HG02885 (cell line): Measurements from ENCODE around the gene EXOC3.
"Not testable (repeated sequence)": the region's sequence is repeated elsewhere in the genome, so short reads cannot be mapped to it uniquely, and the experiment has no call there.

Experiments
- ATAC-seq: cut with Tn5 transposase; IDR thresholded peaks from one replicate; pipeline ENCODE4 v1.9.1; 2021; ENCODE audit warnings: mild to moderate bottlenecking; ENCODE audit not compliant: unreplicated experiment, poor library complexity

Gene EXOC3

DNA sequence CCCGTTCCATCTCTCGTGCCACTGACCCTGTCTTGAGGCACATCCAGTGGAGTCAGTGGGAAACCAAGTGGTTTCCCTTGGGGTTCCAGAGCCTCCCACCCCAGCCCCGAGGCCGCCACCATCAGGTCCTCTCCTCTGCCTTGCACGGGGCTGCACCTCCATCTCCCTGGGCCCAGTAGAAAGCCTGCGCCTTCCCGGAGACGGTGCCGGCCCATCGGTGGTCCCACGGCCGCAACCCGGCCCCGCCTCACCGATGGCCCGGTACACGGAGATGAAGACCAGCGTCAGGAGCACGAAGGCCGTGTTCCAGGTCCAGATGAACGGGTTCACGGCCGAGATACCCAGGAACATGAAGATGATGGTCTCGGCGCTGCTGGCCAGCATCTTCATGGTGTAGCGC, 40.0 kb downstream of the EXOC3 start:
- ATAC-seq = no peak

DNA sequence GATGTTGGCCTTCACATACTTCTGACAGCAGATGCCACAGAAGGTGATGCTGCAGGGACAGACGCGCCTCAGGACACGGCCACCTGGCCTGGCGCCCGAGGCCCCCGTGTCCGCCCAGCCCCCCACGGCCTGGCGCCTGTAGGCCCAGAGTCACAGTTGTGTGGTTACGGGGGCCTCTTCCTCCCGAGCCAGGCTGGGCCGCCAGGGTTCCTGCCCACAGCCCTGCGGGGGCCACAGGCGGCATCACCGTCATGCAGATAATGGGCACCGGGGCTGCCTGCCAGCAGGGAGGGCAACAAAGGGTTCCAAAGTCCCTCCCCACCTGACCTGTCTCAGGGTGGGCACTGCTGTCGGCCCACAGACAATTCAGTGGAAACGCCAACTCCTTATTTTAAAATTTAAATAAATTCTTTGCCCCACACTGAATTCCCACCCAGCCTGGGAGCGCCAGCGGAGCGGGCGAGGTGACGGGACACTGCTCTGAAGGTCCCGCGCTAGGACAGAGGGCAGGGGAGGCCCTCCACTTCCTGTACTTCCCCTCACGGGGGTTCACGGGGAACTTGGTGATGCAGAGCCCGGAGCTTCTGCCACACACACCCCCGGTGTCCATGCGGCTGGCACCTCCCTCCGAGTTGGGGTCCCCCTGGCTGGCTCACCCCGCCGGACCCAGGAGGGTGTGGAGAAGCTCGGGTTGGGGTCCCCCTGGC, 40.6 kb downstream of the EXOC3 start:
- no peak for ATAC-seq

DNA sequence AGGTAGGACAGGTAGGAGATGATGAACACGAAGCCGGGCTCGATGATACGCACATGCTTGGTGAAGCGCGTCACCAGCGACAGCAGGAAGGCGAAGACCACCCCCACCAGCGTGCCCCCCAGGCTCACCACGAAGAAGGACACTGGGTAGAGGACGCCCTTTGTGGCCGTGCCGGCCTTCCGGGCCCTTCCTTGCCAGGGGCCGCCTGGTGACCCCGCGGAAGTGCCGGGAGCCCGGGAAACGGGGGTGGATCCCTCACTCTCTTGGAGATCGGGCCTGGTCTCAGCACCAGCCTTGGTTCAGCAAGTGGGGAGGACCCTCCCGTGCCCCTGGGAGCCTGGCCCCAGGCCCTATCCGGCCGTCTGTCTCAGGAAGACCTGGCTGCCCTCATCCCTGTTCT, 41.6 kb downstream of the EXOC3 start:
- no peak for ATAC-seq

DNA sequence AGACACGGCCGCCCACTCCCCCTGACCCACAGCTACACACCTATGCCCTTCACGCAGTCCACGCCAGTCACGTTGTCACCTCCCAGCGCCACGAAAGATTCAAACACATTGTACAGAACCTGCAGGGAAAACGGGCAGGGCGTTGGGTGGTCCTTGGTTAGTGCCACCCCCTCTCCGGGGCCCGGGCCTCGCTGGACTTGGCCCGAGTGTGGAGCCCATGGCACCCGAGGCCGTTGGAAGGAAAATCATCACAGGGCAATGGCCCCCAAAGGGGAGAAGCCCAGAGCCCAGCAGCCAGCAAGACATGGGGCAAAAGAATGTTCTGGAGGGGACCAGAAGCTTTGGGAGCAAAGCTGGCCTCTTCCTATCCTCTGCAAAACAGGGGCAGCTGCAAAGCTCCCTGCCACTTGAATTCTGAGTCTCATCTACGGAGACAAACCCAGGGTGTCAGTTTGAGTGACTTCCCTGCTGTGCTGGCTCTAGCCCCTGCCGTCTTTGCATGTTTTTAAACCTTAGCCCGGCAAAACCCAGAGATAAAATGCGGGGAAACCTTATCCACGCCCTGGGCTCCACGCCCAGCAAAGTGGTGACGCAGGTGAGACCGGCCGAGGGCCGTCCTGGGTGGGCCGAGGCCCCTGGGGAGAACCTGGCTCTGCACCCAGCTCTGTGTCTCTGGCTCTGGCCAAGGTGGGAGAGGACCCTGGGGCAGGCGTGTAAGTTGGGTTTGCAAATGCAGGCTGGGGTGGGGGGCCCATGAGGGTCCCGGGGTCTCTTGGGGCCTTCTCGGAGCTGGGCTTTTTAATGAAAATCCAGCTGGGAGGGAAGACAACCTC, 42.4 kb downstream of the EXOC3 start:
- no peak for ATAC-seq

DNA sequence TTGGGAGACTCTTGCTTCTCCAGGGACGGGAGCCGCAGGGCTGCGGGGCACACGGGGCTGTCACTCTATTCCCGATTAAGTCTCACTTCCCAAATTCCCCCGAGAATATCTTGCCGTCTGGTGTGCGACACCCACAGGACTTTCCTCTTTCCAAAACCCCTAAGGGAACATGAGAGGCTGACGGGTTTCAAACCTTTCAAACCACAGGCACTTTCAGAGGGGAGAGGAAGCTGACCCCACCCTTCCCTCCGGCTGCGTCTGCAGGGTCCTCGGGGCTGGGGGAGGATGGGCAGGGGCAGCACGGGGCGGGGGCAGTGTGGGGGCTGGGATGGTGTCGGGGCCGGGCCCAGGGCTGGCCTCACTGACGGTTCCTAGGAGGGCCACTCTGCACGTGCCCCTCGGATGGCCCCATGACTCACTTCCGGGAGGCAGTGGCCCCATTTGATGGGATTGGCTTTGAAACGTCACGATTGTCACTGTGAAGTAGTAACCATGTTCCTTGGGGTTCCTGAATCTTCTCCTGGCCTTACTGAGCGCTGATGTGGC, 43.0 kb downstream of the EXOC3 start:
- ATAC-seq = no peak

DNA sequence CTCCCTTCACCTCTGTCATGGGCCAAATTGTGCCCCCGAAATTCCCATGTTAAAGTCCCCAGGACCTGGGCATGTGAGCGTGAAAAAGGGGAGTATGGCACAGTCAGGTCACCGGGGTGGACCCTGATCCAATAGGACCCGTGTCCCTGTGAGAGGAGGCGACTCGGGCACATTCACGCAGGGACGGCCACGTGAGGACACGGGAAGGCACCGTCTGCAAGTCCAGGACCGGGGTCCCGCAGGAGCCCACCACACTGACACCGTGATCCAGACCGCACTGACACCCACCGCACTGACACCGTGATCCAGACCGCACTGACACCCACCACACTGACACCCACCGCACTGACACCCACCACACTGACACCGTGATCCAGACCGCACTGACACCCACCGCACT, 43.6 kb downstream of the EXOC3 start:
- ATAC-seq = not testable (repeated sequence)

DNA sequence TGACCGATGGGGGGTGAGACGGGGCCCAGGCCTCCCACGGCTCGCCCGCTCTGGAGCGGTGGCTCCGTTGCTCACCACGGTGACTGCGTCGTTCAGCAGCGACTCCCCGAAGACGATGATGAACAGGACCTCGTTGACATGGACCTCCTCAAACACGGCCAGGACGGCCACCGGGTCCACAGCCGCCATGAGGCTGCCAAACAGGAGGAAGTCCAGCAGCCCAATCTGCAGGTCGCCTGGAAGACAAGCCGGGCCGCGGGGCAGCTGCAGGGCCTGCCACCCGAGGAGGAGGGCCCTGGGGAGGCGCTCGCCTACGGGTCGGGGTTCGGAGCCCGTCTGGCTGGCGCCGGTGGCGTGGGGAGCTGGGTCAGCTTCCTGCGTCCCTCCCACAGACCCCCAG, 45.3 kb downstream of the EXOC3 start:
- ATAC-seq = no peak

DNA sequence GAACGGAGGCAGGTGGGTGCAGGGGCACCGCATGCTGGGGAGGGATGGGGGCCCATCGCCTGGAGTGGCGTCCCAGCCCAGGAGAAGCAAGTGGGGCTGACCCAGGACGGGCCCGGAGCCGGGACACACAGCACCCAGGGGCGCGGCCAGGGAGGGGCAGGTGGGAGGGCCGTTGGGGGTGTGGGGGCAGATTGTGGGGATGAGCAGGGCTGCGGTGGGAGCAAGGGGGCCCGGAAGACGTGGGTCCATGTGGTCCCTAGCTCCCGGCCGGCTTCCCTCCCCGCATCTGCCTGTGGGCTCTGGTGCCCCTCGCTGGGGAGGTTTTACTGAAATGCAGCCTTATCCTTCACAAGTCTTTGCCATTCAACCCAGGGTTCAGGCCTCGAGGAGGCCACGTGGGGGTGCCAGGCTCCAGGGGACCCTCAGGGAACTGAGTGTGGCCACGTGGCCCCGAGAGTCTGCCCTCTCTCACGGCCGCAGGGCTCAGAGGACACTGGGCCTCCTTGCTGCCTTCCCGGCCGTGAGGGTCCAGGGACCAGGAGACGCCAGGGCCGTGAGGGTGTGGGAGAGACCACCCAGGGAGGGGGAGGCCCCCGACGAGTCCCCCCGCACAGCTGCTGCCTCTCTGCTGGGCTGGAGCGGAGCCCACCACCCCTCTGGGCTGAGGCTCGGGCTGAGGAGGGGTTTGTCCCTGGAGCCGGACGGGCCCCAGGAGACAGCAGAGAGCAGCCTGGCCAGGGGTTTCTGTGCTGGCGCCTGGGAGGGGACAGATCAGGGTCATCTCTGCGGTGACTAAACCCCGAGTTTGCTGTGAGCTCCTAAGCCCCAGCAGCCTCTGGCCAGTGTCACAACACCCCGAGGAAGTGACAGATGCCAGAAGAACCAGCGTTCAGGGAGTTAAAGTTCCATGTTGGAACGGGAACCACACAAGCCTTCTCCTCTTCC, 46.0 kb downstream of the EXOC3 start:
- ATAC-seq = no peak

DNA sequence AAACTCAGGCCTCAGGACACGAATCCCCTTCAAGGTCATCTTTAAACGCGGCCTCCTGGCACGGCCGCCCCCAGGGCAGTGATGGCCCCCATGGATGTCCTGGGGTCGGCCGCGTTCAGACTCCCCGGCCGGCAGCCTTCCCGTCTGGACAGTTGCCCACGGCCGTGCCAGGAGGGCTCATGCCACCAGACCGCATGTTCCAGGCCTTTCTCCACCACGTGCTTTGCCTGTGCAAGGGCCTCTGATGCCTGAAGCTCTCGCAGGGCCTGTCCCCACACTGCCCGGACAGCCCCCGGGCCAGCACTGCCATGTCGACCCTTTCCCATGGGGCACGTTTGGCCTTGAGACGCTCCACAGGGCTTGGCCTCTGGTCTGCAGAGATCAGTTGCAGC, 46.7 kb downstream of the EXOC3 start:
- ATAC-seq = no peak

DNA sequence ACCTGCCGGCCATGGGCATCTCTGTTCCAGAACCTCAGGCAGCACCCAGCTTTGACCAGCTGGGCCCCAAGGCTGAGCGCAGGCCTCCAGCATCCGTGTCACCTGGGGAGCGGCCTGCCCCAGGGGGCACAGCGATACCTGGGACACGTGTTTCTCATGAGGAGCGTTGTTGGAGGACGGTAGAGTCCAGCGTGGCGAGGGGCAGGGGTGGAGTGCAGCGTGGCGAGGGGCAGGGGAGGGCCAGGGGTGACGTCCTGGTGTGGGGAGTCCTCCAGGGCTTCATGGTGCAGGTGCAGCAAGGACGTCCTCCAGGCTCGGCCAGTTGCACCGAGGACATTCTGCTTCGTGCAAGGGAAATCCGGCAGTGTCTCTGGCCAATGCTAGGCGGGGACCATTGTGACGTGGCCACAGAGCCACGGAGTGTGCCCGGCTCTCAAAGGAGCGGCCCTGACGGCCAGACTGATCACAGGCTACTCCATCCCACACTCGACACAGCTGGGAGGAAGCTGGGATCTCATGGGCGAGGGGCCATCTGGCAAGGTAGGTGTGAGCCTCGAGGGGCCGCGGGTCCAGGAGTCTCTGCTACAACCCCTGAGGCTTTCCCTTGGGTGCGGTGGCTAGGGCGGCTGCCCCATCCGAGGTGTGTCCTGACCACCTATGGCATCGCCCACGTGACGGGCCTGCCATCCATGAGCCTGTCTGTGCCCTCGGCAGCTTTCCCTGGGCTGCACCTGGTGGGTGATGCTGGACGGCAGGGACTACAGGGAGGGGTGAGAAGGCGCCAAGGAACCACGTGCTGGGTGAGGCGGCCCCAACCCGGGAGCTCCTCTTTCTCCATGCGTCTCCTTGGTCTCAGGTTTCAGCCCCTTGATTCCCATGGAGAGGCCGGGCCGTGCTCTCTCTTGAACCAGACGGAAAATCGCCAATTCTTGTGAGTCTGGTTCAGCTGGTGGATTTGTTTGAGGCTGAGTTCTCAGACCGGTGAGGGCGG, 47.4 kb downstream of the EXOC3 start:
- no peak for ATAC-seq

DNA sequence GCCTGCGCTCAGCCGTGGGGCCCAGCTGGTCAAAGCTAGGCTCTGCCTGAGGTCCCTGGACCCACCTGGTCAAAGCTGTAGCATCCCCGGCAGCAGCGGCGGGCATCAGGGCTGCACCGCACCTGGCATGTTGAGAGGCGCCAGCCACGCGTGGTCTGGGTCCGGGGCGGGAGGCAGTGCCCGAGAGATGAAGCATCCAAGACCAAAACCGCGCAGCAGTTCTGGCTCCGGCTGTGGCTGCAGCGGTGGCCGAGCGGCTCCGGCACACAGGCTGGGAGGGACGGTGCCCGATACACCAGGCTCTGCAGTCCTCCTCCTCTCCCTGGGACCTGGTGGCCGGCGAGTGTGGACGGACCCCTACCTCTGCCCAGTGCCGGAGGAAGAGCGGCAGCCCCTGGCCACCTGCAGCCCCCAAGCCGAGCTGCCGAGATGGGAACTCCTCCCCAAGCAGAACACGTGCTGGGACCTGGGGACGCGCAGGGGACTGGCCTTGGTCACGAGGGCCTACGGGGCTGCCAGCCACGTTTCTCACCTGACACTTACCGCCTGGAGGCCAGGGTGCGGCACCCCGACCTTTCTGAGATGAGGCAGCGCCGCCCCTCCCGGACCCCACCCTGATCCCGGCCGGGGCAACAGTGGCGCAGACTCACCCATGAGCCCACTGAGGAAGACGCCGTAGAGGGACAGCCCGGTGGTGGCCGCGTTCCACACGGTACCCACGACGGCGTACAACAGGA, 48.3 kb downstream of the EXOC3 start:
- ATAC-seq = no peak

DNA sequence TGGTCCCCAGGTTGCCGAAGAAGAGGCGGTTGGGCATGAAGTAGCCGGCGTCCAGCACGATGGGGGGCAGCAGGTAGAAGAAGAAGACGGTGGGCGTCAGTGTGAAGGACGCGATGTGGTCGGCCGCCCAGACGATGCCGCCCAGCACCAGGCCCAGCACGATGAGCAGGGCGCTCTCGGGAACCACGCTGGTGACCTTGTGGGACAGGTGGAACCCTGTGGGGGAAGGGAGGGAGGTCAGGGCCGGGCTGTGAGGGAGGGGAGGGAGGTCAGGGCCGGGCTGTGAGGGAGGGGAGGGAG, 48.8 kb downstream of the EXOC3 start:
- ATAC-seq = no peak

DNA sequence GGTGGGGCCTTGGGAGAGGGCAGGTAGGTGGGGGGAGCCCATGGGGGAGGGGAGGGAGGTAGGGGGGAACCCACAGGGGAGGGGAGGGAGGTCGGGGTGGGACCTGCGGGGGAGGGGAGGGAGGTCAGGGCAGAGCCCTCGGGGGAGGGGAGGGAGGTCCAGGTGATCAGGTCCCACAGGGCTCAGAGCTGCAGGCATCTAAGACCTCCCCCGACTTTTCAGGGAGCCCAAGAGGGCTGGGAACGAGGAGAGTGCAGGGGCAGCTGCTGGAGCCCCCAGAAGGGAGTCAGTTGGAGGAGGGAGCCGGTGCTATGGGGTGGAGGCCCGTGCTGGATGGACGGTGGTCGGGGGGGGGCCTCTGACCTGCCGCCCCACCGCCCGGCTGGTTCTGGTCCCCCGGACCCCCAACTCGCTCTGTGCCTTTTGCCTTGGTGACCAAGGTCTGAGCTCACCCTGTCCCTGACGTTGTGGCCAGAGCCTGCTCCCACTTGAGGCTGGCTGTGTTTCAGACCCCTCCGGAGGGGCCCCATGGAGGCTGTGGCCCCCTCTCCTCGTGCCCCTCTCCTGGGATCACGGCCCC, 49.4 kb downstream of the EXOC3 start:
- ATAC-seq = no peak

DNA sequence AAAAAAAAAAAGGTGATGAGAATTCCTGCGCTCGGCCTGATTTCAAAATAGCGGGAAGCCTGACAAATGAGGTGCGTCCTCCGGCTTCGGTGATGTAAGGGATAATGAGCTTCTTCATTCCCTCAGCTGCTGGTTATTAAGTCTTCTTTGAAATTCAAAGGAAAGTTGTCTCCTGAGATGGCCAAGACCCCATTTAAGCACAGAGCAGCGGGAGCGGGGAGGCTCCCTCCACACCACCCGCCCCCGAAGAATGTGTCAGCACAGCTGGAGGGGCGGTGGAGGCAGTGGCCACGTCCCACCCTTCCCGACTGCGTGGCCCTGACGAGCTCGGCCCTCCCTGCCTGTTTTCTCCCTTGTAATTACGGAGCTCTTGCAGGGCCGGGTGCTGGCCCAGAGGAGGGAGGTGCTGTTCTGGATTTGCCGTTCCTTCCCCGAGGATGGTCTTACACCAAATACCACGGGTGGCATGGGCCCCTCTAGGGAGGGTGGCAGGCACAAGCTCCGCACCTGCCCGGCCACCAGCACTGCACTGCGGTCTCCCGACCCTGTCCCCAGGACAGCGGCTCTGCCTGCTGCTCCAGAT, 50.2 kb downstream of the EXOC3 start:
- ATAC-seq = no peak

DNA sequence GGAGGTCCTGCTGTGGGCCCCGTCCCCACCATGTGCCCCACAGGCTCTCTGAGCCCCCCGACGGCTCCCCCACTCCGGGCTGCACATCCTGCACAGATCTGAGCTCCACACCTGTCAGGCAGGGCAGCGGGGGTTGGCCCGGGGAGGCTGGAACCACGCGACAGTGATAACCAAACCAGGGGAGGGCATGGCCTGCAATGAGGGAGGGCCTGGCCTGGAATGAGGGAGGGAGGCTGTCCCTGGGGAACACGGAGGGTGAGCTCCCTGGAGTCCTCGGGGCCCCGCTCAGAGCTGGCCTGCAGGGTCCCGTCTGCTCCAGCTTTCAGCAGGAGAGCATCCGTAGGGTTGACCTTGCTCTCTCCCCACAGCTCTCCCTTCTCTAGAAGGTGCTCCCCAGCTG, 50.8 kb downstream of the EXOC3 start:
- no peak for ATAC-seq

DNA sequence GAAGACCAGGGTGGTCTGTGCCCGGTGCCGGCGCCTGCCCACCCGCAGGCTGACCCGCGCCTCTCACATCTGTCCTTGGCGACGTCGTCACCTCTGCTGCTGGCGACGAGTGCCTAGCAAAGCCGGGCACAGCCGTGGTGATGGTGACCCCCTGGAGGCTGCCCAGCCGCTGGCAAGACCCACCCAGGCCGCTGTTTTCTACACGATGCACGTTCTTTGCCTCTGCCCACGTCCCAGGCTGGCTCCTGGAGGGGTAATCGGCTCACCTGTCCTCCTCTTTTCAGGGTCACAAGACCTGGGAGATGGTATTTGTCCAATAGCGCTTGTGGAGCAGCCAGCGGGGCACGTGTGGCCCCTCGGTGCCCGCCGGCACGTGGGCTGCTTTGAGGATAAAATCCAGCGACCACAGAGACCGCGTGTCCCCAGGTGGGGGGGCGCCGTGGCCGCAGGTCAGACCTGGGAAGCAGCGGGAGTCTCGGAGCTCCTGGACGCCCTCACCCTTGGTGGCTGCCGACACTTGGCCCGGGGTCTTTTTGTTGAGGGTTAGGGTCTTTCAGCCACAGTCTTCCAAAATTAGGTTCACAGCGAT, 51.8 kb downstream of the EXOC3 start:
- ATAC-seq = no peak

DNA sequence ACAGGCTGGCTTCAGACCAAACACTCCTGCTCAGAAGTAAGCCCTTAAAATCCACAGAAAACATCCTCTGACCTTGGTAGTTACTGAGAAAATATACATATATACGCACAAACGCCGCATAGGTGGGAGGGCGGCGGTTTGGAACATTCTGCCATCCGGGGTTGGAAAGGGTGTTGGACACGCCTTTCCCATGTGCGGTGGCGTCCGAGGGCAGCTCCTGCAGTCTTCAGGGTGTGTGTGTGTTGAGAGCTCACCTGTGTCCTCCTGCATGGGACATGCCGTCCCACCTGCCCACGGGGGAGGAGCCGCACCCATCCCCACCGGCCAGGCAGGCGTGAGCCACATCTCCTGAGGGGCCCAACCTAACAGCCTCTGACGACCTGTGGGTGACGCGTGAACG, 53.1 kb downstream of the EXOC3 start:
- no peak for ATAC-seq
